NCI-H1092 treated with DMSO at 0.1 percent for 48 hours (cell line): Measurements from ENCODE around the gene GALNT14.

ENCODE experiments used
- DNase-seq: peaks from one replicate; lab custom pipeline; 2025; lab: John Stamatoyannopoulos, UW

The GALNT14 gene

GRCh38 chr2:30974092-30974491, 164.1 kb downstream of the GALNT14 start:
- no peak for DNase-seq

- no peak for DNase-seq
These were observed 166.8 kb downstream of the GALNT14 start for GRCh38 chr2:30971231-30972025.

- DNase-seq, result no peak
These were observed 169.4 kb downstream of the GALNT14 start for GRCh38 chr2:30968660-30969397.

GRCh38 chr2:30966786-30967185, 171.5 kb downstream of the GALNT14 start:
- DNase-seq, result no peak

GRCh38 chr2:30965022-30965531, 173.2 kb downstream of the GALNT14 start:
- DNase-seq, result no peak

- DNase-seq, result no peak
These were observed 173.8 kb downstream of the GALNT14 start for GRCh38 chr2:30964334-30965005.

GRCh38 chr2:30963184-30963583, 175.1 kb downstream of the GALNT14 start:
- no peak for DNase-seq

- peak; percentile 5 for DNase-seq
These were observed 178.0 kb downstream of the GALNT14 start for GRCh38 chr2:30960213-30960612.

- DNase-seq, result no peak
These were observed 178.6 kb downstream of the GALNT14 start for GRCh38 chr2:30959653-30960052.

GRCh38 chr2:30958918-30959265, 179.3 kb downstream of the GALNT14 start:
- no peak for DNase-seq

GRCh38 chr2:30958193-30958917, 179.9 kb downstream of the GALNT14 start:
- no peak for DNase-seq

GRCh38 chr2:30957591-30957990, 180.6 kb downstream of the GALNT14 start:
- DNase-seq, result no peak

- DNase-seq, result no peak
These were observed 181.2 kb downstream of the GALNT14 start for GRCh38 chr2:30956995-30957394.

- DNase-seq, result no peak
These were observed 182.6 kb downstream of the GALNT14 start for GRCh38 chr2:30955516-30956132.

- DNase-seq, result no peak
These were observed 187.9 kb downstream of the GALNT14 start for GRCh38 chr2:30950339-30950738.

- no peak for DNase-seq
These were observed 188.8 kb downstream of the GALNT14 start for GRCh38 chr2:30949435-30949834.

- no peak for DNase-seq
These were observed 189.4 kb downstream of the GALNT14 start for GRCh38 chr2:30948857-30949256.

- no peak for DNase-seq
These were observed 190.1 kb downstream of the GALNT14 start for GRCh38 chr2:30948130-30948529.

- DNase-seq, result no peak
These were observed 190.6 kb downstream of the GALNT14 start for GRCh38 chr2:30947686-30948085.

GRCh38 chr2:30942419-30942818, 195.8 kb downstream of the GALNT14 start:
- no peak for DNase-seq

- DNase-seq, result no peak
These were observed 197.4 kb downstream of the GALNT14 start for GRCh38 chr2:30940839-30941238.

- no peak for DNase-seq
These were observed 198.9 kb downstream of the GALNT14 start for GRCh38 chr2:30939364-30939763.
